Adrenal gland (tissue), 5 donors: ENCODE data around the gene CDNF.

ENCODE experiments used
- CTCF ChIP-seq, 6 experiments: fragments of 450-650 bp in 4 of 6; fragments of 200-600 bp in 2 of 6; sonication (generic) in 1 of 6; IDR thresholded peaks; 1 replicate in 5 of 6; 2 replicates in 1 of 6; pipeline versions ENCODE4 v1.5.1 to v1.8.0; 2016 to 2021; ENCODE audit warnings: antibody characterized with exemption in 6 of 6, mild to moderate bottlenecking in 2 of 6, moderate library complexity in 1 of 6
- POLR2A ChIP-seq, 2 donors: fragments of 450-650 bp; IDR thresholded peaks; one replicate each; pipeline ENCODE4 v1.6.1; 2017; ENCODE audit warnings: antibody characterized with exemption in 2 of 2, mild to moderate bottlenecking in 2 of 2, moderate library complexity in 1 of 2
- donor health status: DM: no; HTN: no; CAD: no.

- TF ChIP-seq CTCF (IDR thresholded peaks at IDR 0.05) (no peak), POLR2A (IDR thresholded peaks at IDR 0.05) (no peak)
Observed at GRCh38 chr10:14836208-14836607, 1.6 kb downstream of the CDNF start.
